PC-9 (cell line): ENCODE results near the gene C13orf46.

Source experiments
- CTCF ChIP-seq: fragments of 200-600 bp; sonication (generic); conservative IDR thresholded peaks from 2 replicates; pipeline ENCODE4 v1.6.1; 2017; ENCODE audit warnings: mixed run types, antibody characterized with exemption, mild to moderate bottlenecking, moderate library complexity
- EZH2 ChIP-seq: fragments of 200-600 bp; sonication (generic); IDR thresholded peaks from 2 replicates; pipeline ENCODE4 v1.8.0; 2017; ENCODE audit warnings: antibody characterized with exemption, low read depth

- TF ChIP-seq CTCF (no peak), EZH2 (no peak)
These were observed 55.3 kb downstream of the C13orf46 start for GRCh38 chr13:113918580-113918979.
